ENCODE results near the gene KCTD3.

KCTD3 gene

DNA sequence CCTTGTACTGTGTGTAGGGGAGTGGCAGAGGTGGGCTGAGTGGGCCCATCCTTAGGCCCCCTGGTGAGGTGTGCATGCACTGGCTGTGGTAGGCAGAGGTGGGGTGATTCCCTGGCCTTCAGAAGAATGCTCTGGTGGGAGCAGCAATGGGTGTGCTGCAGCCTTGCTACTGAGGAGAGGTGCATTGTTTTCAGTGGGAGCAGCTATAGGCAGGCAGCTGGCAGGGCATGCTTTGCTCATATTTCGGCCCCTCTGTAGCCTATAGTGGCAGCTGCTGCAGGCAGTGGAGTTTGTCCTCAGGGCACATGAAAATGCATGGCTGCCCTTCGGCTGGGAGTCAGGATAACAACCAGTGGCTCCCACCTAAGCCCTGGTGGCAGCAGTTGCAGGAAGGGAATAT, 10.1 kb upstream of the KCTD3 start:
- DNase-seq (ENCODE audit: low read depth, low spot score): no peak

DNA sequence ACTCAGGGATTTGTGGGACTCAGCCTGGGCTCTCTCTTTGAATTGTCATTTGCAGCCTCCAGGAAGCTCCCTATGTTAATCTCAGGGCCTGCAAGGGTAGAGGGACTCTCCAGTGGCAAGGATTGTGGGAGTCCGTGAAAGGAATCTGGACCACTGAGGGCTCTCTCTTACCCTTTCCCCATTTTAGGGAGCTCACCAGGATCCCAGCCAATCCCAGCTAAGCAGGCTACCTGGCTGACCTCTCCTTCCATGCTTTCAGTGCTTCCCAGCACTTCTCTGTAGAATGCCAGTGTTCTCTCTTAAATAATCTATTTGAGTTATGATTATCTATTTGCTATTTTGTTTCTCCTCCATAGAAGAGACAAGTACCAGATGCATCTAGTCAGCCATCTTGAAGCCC, 9.6 kb upstream of the KCTD3 start:
- no peak for DNase-seq (ENCODE audit: low read depth, low spot score)

DNA sequence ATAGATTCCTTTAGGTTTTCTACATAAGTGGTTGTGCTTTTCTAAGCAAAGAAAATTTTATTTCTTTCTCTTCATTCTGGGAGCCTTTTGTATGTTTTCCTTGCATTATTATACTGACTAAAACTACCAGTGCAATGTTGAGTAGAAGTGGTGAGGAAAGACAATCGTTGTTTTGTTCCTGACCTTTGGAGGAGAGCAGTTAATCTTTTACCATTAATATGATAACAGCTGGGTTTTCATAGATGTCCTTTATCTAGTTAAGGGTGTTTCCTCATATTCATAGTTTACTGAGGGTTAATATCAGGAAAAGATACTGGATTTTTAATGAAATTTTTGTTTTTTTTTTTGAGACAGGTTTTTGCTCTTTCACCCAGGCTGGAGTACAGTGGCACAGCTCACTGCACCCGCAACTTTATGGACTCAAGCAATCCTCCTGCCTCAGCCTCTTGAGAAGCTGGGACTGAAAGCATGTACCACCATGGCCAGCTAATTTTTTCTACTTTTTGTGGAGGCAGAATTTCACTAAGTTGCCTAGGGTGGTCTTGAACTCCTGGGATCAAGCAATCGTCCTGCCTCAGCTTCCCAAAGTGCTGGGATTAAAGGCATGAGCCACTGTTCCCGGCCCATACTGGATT, 9.0 kb upstream of the KCTD3 start:
- no peak for DNase-seq (ENCODE audit: low read depth, low spot score)

DNA sequence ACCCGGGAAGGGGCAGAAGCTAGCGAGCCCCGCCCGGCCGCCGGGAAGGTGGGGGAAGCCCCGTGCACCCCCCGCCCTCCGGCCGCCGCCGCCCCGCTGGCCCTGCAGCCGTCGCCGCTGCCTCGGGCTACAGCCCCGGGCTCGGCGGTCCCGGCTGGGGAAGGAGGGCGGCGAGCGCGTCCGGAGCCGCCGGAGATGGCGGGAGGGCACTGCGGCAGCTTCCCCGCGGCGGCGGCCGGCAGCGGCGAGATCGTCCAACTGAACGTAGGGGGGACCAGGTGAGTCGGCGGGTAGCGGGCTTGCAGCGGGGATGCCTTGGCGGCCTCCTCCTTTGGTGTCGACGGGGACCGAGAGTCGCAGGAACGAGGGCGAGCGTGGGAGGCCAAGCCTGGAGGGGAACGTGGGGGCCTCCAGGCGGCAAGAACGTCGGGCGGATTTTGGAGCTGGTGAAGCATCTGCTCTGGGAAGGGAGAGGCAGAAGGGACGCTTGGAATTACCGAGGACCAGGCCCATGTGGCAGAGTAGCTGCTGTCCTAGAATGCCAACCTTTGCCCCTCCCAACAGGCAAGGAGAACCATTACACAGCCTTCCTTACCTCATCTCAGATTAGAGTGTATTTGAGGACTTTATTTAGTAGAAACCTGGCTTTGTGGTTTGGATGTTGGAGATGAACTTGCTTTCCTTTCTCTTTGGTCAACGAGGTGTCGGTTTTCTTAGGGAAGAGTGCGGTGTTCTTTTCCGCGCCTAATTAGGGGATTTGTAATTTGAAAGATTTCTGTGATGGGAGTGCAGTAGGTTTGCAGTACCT, 591 bp downstream of the KCTD3 start:
- DNase-seq (ENCODE audit: low read depth, low spot score): no peak

DNA sequence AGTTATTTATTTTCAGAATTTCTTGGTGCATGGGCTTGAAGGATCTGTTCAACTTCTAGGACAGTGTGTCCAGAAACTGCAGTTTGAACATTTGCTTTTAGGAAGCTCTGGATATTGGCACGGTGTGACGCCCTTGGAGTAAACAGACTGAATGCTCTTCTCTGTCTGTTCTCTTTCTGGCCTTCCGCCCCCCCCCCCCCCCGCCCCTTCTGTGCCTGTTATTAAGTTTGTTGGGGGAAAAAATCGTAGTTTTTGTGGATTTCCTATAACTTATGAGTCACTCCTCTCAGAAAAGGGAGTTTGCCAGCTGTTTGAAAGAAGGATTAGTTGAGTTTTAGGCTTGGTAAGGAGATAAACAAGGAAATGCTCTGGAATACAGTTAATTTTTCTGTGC, 1.2 kb downstream of the KCTD3 start:
- DNase-seq (ENCODE audit: low read depth, low spot score): no peak

DNA sequence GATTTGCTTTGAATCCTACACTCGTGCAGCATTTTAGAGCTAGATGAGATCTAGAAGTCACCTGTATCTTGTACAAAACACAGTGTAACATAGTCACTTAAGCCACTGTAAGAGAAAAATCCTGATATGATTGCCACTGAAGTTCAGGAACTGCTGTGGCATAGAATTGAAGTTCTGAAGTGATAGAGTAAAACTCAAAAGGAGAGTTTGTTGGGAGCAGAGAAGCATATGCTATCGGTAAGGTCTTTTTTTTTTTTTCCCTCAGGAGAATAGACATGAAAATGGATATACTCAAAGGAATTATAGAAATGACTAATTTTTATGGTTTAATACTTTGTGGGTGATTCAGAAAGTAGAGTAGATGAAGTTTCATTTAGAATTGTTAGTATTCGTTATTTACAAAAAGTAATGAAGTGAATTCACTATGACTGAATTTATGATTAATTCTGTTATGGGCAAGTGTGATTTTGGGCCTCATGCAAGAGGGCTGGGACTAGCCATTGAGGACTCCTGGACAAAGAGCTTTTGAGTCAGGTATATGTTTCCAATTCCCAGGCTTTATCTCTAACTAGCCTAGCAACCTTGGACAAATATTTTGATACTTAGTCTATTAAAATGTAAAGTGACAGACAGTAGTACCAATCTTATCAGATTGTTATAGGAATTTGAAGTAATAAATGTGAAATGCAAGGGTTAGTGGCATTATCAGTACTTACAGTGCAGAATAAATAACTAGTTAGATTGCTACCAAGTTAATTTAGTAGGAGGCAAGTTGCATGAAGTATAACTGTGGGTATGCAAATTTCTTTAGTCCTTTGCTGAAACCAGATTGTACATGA, 3.1 kb downstream of the KCTD3 start:
- DNase-seq (ENCODE audit: low read depth, low spot score): no peak

DNA sequence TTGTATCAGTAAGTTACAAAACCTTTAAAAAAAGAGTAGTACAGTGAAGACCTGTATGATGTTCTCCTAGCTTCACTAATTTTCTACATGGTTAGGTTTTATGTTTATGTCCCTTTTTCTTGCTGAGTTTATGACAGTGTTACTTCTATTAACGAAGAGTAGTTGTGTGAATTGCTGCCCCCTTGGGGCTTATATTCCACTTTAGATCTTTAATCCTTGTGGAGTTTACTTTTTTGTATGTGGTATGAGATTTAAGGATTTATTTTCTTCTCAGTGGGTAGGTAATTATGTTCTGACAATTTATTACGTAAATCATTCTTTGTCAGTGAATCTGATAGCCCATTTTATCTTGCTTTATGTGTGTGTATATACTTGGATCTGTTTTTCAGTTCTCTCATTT, 14.8 kb downstream of the KCTD3 start:
- DNase-seq (ENCODE audit: low read depth, low spot score): no peak

DNA sequence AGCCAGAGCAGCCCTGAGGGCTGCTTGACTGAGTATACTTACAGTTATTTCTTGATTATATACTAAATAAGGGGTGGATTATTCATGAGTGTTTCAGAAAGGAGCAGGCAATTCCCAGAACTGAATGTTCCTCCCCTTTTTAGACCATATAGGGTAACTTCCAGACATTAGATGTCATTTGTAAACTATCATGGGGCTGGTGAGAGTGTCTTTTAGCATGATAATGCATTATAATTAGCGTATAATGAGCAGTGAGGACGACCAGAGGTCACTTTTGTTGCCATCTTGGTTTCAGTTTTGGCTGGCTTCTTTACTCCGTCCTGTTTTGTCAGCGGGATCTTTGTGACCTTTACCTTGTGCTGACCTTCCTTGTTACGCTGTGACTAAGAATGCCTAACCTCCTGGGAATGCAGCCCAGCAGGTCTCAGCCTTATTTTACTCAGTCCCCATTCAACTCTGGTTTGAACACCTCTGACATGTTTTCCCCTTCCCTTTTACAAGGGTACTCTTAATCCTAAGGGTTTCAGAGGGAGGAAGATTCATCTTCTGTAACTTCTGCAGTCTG, 16.2 kb downstream of the KCTD3 start:
- no peak for DNase-seq (ENCODE audit: low read depth, low spot score)

DNA sequence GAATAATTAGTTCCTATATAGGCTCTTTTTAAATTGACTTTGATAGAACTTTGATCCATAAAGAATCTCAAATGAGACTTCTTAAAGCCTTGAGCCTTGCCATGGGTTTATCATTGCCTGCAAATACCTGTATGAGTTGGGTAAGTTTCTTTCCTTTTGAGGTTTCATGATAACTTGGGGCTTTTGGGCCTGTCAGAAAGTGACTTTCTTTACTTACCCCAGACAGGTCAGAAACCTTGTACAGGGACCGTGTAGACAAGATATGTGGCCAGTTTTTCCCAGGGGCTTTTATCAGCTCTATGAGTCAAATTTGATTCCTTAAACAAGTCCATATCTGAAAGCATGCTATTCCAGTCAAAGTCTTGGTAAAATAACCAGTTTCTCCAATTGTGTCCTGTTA, 17.3 kb downstream of the KCTD3 start:
- DNase-seq (ENCODE audit: low read depth, low spot score): no peak

DNA sequence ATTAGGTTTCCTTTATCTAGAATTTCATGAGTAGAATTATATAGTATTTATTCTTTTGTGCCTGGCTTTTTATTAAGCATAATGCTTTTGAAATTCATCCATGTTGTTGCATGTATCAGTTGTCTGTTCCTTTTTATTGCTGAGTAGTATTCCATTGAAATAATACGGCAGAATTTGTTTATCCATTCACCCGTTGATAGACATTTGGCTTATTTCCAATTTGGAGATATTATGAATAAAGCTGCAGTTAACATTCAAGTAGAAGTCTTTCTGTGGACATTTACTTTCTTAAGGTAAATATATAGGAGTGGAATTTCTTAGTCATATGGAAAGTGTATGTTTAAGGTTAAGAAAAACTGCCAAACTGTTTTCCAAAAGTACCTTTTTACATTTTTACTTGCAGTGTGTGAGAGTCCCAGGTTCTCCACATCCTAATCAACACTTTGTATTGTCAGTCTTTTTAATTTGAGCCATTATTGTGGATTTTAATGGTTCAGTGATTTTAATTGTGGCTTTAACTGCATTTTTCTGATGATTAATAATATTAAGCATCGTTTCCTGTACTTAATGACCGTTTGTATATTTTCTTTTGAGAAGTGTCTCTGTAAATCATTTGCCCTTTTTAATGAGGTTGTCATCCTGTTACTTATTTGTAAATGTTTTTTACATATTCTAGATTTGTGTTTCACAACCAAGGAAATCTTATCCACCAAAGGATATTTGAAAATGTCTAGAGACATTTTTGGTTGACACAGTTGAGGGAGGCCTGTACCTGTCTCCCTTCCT, 22.7 kb downstream of the KCTD3 start:
- DNase-seq (ENCODE audit: low read depth, low spot score): no peak

DNA sequence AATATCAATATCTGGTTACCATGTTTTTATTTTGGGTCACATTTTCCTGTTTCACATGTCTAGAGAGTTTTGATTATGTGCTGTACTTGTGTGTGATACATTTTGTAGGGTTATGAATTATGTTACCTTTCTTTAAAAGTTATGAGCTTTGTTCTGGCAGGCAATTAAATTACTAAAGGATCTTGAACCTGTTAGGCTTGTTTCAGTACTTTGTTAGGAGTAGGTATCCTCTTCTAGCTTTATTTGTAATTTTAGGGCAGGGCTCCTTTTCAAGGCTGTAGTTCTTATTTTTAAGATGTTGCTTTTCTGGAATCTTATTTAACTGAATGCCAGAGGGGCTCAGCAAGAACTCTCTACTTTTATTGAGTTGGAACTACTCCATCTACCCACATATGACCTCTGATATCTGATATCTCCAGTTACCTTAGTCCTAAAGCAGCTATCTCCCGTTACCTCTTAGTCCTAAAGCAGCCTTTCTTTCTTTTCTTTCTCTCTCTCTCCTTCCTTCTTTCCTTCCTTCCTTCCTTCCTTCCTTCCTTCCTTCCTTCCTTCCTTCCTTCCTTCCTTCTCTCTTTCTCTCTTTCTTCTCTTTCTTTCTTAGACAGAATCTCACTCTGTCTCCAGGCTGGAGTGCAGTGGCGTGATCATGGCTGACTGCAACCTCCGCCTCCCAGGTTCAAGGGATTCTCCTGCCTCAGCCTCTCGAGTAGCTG, 23.8 kb downstream of the KCTD3 start:
- DNase-seq (ENCODE audit: low read depth, low spot score): no peak

DNA sequence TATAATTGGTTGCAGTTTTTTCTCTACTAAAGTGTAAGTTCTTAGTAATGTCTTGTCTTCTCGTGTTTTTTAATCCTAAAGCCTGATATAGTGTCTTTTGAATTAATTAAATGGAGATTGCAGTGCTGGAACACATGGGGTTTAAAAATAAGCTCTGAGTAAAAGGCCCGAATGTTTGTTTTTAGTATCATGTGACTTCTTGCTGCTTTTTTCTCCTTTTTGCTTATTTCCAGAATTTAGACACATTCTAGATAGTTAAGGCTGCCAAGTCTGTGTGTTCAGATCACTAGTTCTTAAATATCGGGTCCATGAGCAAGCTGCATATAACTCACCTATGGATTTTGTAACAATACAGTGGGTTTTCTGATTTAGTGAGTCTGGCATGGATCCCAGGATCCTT, 27.5 kb downstream of the KCTD3 start:
- no peak for DNase-seq (ENCODE audit: low read depth, low spot score)

DNA sequence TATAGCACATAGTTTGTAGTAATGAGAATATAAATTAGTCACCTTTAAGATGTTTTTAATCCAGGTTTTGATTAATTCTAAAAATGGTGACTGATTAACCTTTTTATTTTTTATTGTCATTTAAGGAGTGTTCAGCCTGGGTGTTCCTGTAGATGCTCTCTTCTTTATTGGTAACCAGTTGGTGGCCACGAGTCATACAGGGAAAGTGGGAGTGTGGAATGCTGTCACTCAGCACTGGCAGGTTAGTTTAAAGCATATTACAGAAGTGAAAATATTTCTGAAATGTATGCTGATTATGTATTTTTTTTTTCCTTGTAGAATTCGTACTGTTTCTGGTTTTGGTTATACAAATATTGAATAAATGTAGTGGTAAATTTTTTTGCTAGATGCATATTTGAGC, 28.1 kb downstream of the KCTD3 start:
- DNase-seq (ENCODE audit: low read depth, low spot score): no peak

DNA sequence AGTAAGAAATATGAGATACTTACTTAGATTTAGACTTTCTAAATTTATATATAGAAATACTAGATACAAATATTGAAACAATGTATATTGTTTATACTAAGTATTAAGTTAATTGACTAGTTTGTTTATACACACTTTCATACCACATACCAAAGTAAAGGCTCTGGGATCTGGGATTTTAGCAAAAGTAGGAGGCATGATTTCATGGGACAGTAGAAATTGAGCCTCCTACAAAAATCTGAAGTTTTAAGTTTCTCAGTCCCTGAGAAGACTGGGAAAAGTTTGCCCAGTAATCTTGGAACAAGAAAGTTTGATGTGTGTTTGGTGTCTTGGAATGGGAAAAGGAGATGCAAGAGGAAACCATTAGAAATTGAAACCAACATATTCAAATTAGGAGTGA, 30.9 kb downstream of the KCTD3 start:
- DNase-seq (ENCODE audit: low read depth, low spot score): no peak

DNA sequence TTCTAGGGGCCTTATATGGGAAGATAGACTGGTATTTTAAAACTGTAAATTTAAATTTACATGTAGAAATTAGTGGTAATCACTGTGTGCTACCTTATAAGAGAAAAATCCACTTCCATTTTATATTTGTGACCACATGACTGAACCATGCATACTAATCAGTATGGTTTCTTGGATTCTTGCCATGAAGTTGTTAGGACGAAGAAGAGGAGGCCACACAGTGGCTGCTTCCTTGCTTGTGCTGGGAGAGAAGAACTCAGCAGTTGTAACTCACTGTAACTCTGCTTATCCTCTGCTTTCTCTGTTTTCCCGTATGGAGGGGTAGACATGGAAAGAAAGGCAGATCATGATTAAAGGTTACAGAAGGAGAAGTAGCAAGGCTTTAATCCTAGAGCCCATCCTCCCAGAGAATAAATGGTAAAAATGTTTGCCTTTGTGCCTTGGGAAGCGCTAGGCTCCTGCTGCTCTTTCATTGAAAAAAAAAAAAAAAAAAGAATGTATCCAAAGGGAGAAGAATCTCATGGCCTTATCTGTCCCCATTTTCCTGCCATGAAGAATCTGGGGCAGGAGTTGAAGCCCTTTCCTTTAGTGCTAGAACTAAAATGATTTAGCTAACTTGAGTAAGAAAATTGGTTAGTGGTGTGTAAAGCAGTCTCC, 32.4 kb downstream of the KCTD3 start:
- no peak for DNase-seq (ENCODE audit: low read depth, low spot score)

DNA sequence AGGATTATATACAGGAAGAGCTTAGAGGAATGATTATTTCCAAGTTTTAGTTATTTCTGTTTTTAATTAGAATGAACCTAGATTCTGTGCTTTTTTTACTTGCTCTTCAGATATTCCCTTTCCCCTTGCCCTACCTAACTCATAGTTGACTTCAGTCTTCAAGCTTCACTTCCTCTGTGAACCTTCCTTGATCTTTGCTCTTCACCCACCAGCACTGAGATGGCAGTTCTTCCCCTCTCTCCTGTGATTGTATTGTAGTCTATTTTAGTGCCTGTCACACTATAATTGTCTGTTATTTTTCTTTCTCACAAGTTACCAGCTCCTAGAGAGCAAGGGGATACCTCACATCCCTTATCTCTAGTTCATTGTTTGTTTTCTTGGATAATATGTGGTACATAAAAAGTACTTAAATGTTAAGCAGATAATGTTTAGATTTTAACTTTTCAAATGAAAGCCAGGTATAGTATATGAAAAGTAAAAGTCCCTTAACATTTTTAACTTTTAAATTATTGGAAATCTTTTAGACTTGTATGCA, 33.2 kb downstream of the KCTD3 start:
- DNase-seq (ENCODE audit: low read depth, low spot score): no peak

DNA sequence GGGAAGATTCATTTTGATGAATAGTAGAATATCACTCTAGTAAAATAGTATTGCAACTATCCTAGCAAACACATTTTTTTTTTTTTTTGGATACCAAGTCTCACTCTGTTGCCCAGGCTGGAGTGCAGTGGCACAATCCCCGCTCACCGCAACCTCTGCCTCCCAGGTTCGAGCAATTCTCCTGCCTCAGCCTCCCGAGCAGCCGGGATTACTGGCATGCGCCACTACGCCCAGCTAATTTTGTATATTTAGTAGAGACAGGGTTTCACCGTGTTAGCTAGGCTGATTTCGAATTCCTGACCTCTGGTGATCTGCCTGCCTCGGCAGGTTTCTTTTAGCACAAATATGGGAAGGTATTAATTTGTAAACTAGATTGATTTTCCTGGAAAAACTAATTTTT, 33.8 kb downstream of the KCTD3 start:
- DNase-seq (ENCODE audit: low read depth, low spot score): no peak

DNA sequence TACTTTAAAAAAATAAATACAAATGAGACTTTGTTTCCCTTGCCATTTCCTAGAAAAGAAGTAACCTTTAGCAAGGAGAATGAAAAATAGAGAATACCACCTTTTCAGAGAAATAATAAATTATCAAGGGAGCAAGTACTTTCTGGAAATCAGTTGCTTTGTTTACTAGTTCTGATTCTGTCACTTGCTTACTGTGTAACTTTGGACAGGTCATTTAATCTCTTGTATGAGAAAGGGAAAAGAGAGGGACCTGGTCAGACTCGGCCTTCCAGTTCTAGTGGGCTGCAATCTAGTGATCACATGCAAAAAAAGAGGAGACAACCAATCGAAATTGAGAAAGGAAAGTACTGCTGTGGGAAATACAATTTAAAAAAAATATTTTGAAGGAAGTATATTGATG, 34.2 kb downstream of the KCTD3 start:
- DNase-seq (ENCODE audit: low read depth, low spot score): no peak

DNA sequence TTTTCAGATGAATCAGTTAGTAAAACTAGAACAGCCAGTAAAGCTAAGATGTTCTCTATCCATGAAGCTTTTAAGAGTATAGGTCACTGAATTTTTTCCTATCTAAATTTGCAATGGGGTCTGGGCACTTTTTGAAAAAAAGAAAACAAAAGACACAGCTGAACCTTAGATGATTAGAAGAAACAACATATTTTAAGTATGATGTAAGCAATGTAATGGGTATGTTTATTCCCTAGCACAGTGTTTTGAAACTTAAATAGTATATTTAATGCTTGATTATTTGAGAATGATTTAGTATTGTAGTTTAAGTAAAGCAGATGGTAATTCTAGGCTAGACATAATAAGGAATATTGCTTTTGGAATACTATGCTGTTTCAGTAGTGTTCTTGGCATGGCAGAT, 36.2 kb downstream of the KCTD3 start:
- DNase-seq (ENCODE audit: low read depth, low spot score): no peak

DNA sequence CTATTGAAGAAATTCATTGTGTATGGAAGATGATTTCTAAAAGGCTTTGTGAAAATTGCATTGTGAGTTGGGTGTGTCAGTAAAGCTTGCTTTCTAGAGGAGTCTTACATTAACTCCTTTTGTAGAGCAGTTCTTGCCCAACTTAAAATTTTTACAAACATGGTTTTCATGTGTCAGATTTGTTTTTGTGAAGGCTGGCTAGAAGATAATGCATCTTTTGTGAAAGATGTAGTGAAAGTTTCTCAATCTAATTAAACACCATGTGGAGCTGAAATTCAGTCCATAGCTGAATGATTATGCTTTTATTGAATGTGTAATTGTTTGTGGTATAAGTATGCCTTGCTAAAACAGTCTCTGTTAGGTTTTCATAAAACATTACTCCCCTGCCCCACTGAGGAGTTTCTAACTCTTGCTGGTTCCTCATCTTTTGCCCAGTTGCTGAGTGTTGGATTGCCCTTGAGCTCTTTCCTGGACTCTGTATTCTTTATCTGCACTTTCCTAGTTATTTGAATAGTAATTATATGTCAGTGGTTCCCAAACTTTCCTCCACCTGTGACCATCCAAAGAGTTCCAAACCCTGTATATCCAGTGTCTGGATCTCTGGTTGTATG, 38.0 kb downstream of the KCTD3 start:
- DNase-seq (ENCODE audit: low read depth, low spot score): no peak

Measured in activated naive CD8-positive, alpha-beta T cell treated with anti-CD3 and anti-CD28 coated beads, Interleukin-2, amount 50 U/mL, for 16 hours (primary cell).